ENCODE data around the gene TTC7B.

TTC7B gene

GRCh38 chr14:90643982-90644670, 172.1 kb downstream of the TTC7B start:
- Histone ChIP-seq H3K9me2 (ENCODE audit: low read depth, low read length) (no peaks in the 10 kb centered on the region), H3K4me2 (ENCODE audit: low read length) (no peak overlapping the region), H3K79me2 (ENCODE audit: insufficient read depth, low read length) (no peaks in the 10 kb centered on the region), H3K4me3 (ENCODE audit: low read depth, low read length, poor library complexity, severe bottlenecking) (no peak overlapping the region), H3K9ac (ENCODE audit: low read length) (no peak overlapping the region), H2AFZ (ENCODE audit: low read length) (no peak overlapping the region), H3K9me3 (ENCODE audit: low read length) (no peaks in the 10 kb centered on the region), H3K27me3 (ENCODE audit: insufficient read depth, low read length) (no peaks in the 10 kb centered on the region), H3K4me1 (ENCODE audit: insufficient read depth, low read length, severe bottlenecking) (no peaks in the 10 kb centered on the region), H3F3A (ENCODE audit: insufficient read depth, low read length) (no peaks in the 10 kb centered on the region), H3K36me3 (ENCODE audit: insufficient read depth, low read length) (no peaks in the 10 kb centered on the region), H3K27ac (ENCODE audit: low read depth, low read length, poor library complexity, severe bottlenecking) (no peak overlapping the region), H4K20me1 (ENCODE audit: insufficient read depth, low read length) (no peaks in the 10 kb centered on the region)
- no peak for TF ChIP-seq EZH2 (IDR thresholded peaks at IDR 0.05; ENCODE audit: borderline replicate concordance, low read length)
- TF ChIP-seq CTCF (IDR thresholded peaks at IDR 0.05; ENCODE audit: low read length), result no peak

GRCh38 chr14:90642244-90642717, 173.9 kb downstream of the TTC7B start:
- no peak for TF ChIP-seq CTCF (IDR thresholded peaks at IDR 0.05; ENCODE audit: low read length)
- no peak for TF ChIP-seq EZH2 (IDR thresholded peaks at IDR 0.05; ENCODE audit: borderline replicate concordance, low read length)

GRCh38 chr14:90641615-90642243, 174.5 kb downstream of the TTC7B start:
- no peaks in the 10 kb centered on the region for H3F3A ChIP-seq (ENCODE audit: insufficient read depth, low read length)
- no peaks in the 10 kb centered on the region; the same call in 1 of the 2 replicates for H3K9me2 ChIP-seq (ENCODE audit: low read depth, low read length)
- H3K27me3 ChIP-seq (ENCODE audit: insufficient read depth, low read length), result no peaks in the 10 kb centered on the region
- no peaks in the 10 kb centered on the region for H3K4me1 ChIP-seq (ENCODE audit: insufficient read depth, low read length, severe bottlenecking)
- no peaks in the 10 kb centered on the region for H3K9me3 ChIP-seq (ENCODE audit: low read length)
- H3K36me3 ChIP-seq (ENCODE audit: insufficient read depth, low read length), result no peaks in the 10 kb centered on the region
- H3K79me2 ChIP-seq (ENCODE audit: insufficient read depth, low read length), result no peaks in the 10 kb centered on the region
- TF ChIP-seq CTCF (IDR thresholded peaks at IDR 0.05; ENCODE audit: low read length), result no peak
- TF ChIP-seq EZH2 (IDR thresholded peaks at IDR 0.05; ENCODE audit: borderline replicate concordance, low read length), result no peak
- H4K20me1 ChIP-seq (ENCODE audit: insufficient read depth, low read length), result no peaks in the 10 kb centered on the region
- H3K9ac ChIP-seq (ENCODE audit: low read length), result no peak overlapping the region
- no peak overlapping the region for H3K4me2 ChIP-seq (ENCODE audit: low read length)
- no peak overlapping the region for H2AFZ ChIP-seq (ENCODE audit: low read length)
- no peak overlapping the region for H3K4me3 ChIP-seq (ENCODE audit: low read depth, low read length, poor library complexity, severe bottlenecking)
- no peak overlapping the region for H3K27ac ChIP-seq (ENCODE audit: low read depth, low read length, poor library complexity, severe bottlenecking)

More at GRCh38 chr14:90642244-90642717, 173.9 kb downstream of the TTC7B start:
- H3K4me3 ChIP-seq (ENCODE audit: low read depth, low read length, poor library complexity, severe bottlenecking), result no peak overlapping the region
- no peaks in the 10 kb centered on the region for H4K20me1 ChIP-seq (ENCODE audit: insufficient read depth, low read length)
- H3K79me2 ChIP-seq (ENCODE audit: insufficient read depth, low read length), result no peaks in the 10 kb centered on the region
- H3K27ac ChIP-seq (ENCODE audit: low read depth, low read length, poor library complexity, severe bottlenecking), result no peak overlapping the region
- no peaks in the 10 kb centered on the region for H3K4me1 ChIP-seq (ENCODE audit: insufficient read depth, low read length, severe bottlenecking)
- no peaks in the 10 kb centered on the region for H3F3A ChIP-seq (ENCODE audit: insufficient read depth, low read length)
- no peak overlapping the region for H3K4me2 ChIP-seq (ENCODE audit: low read length)
- no peak overlapping the region for H2AFZ ChIP-seq (ENCODE audit: low read length)
- H3K9me3 ChIP-seq (ENCODE audit: low read length), result no peaks in the 10 kb centered on the region
- no peak overlapping the region for H3K9ac ChIP-seq (ENCODE audit: low read length)
- H3K36me3 ChIP-seq (ENCODE audit: insufficient read depth, low read length), result no peaks in the 10 kb centered on the region
- no peaks in the 10 kb centered on the region for H3K27me3 ChIP-seq (ENCODE audit: insufficient read depth, low read length)
- H3K9me2 ChIP-seq (ENCODE audit: low read depth, low read length), result no peaks in the 10 kb centered on the region
